GM19397 (cell line): ENCODE measurements around the gene OSGIN1.

Experiments
- ATAC-seq: cut with Tn5 transposase; IDR thresholded peaks from one replicate; pipeline ENCODE4 v1.9.1; 2021; ENCODE audit warnings: mild to moderate bottlenecking, moderate library complexity; ENCODE audit not compliant: unreplicated experiment

The OSGIN1 gene

GRCh38 chr16:83969771-83970429 is 16.9 kb downstream of the OSGIN1 start:
- no peak for ATAC-seq

DNA sequence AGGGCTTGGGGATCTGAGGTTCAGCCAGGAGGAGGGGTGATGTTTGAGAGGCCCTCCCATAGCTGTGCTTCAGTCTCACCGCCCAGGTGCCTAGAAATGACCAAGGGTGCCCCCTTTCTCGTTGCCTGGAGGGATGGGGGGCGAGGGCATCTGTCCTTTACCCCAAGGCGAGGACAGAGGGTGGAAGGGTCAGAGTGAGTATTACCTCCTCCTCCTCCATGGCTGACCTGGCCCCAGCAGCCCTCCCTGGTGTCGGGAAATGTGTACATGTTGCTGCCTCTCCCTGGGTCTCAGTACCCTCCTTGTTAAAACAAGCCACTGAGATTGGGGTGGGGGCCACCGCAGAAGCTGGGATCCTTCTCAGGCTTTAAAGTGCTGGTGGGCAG is 17.4 kb downstream of the OSGIN1 start:
- no peak for ATAC-seq

- no peak for ATAC-seq
Measured at GRCh38 chr16:83971165-83972130, 18.4 kb downstream of the OSGIN1 start.

DNA sequence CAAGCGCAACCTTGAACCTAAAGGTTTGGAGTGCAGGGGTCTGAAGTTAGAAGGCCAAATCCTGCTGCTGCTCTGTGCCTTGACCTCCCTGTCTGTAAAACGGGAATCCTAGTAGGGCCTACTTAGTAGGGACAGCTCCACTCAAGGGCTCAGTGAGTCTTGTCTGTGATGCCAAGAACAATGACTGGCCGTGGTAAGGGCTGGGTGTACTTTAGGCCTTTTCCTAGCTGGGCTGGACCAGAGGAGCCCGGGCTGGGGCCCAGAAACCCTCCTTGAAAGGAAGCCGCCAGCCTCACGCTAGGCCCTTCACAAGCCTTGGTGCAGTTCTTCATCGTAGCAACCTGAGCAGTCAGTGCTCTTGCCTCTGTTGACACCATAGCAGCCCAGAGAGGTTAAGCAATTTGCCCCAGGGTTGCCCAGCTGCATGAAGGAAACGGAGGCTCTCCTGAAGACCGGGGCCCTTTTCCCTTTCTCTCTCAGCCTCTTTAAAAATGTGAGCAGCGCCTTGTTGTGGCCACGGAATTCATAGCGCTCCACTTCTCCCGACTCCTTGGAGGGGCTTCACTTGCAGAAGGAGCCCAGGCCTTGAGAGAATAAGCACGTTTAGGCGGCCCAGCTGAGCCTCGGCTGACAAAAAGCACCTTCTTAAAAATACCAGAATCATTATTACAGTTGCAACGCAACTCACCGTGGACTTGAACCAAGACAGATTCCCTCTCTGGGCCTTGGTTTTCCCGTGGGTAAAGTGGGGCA is 19.4 kb downstream of the OSGIN1 start:
- no peak for ATAC-seq

DNA sequence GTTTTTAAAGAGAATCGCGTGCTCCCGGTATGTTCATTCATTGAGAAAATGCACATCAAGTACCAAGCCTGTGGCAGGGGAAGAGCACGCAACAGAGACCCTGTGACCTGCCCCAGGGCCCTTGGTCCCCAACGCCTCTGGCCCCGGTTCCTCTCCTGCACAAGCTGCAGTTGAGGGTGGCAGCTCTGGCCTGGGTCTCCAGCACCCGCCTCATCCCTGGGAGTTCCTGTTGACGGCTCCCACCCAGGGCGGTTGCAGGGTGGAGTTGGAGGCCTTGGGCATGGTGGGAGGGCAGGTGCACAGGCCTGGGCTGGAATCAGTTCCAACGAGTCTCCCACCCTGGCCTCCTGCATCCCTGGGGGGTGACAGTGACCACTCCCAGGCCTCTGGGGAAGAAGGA is 20.0 kb downstream of the OSGIN1 start:
- ATAC-seq, result no peak

- no peak for ATAC-seq
Measured at GRCh38 chr16:83973581-83974385, 20.7 kb downstream of the OSGIN1 start.

DNA sequence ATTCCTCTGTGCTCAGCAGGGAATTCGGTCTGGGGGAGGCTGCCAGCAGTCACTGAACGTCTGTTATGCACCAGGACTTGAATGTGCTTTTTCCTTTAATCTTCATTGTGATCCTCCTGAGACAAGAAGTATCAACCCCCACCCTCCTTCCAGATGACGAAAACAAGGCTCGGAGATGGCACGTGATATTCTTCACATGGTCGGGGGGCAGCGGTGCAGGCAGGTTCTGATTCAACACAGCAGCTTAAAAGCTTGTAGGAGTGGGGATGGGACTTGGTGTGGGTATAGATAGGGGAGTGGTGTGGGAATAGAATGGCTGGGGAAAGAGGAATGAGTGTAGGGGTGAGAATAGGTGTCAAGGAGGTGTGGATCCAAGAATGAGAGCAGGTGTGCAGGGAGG is 21.4 kb downstream of the OSGIN1 start:
- no peak for ATAC-seq

GRCh38 chr16:83975590-83976260 is 22.7 kb downstream of the OSGIN1 start:
- ATAC-seq, result no peak

DNA sequence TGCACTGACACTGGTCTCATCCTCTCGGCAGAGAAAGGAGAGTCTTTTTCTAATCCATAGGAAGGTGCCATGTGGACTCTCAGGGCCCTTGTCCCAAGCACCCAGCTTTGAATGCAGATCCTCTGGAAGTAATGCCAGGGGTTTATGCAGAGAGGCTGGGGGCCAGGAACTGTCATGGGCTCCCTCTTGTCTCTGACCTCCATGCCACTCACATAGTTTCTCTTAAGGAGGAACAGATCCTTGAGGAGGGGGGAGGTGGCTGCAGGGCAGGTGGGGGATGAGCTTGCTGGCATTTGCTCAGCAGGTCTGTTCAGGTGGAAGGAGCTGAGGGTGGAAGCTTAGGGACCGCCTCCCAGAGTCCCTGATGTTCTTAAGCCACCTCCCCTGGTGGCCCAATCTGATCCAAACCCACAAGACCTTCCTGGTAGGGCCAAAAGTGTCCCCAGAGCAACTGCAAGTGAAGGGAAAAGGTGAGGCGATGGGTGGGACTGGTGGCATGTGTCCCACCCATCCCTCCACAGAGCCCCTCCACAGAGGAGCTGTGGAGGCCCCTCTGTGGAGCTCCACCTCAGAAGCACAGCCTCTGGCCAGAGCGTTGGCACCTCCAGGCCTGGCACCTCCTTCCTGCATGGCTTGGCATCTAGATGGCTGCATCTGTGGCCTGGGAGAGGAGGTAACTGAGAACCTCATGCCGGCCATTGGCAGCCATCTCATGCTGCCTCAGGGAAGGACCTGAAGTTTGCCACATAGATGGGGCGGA is 24.2 kb downstream of the OSGIN1 start:
- ATAC-seq, result no peak

GRCh38 chr16:83978401-83978904 is 25.4 kb downstream of the OSGIN1 start:
- ATAC-seq, result no peak

DNA sequence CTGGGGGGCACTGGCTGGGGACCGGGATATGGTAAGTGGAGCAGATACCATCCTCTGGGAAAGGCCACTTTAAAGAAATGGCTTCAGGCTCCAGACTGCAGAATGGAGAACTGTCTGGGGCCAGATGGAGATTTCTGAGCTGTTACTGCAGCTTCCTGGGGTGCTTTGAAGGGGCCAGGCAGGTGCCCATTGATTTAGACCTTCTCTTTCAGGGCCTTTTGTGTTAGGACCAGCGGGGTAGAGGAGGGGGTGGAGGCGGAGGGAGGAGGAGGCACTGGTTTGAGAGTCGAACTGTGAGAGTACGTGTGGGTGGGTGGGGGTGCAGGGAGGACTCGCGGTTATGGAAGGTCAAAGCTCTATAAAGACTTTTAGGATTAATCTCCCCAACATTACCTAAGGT is 26.4 kb downstream of the OSGIN1 start:
- ATAC-seq, result no peak

GRCh38 chr16:83980794-83981193 is 27.8 kb downstream of the OSGIN1 start:
- no peak for ATAC-seq

DNA sequence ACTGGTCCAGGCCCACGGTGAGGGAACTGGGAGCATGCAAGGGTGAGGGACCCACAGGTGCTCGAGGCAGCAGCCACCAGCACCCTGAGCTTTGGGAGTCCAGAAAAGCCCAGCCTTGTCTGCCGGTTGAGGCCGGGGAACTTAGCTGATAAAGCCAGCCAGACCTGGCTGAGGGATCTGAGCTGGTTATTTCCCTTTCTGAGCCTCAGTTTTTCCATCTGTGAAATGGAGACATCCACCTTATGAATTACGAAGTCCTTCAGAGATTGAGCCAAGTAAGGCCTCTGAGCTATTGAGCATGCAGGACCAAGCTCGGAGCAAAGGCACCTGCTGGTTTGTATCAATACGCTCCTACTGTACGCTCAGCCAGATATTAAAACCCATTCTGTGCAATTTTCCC is 28.8 kb downstream of the OSGIN1 start:
- ATAC-seq, result no peak

DNA sequence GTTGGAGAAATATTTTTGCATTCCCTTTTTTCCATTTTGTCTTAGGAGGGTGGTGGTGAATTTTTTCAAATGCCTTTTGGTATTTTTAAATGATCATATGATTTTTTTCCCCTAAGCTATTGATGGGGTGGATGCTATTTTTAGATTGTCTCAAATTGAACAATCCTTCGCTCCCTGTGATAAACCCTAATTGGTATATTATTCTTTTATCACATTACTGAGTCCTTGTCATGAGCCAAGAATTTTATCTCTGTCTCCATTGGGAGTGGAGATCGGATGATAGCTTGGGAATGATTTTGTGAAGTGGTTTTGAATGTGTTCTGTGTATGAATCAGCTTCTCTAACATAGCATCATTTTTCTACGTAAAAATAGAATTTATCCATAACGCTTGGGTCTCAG is 30.5 kb downstream of the OSGIN1 start:
- ATAC-seq, result no peak

DNA sequence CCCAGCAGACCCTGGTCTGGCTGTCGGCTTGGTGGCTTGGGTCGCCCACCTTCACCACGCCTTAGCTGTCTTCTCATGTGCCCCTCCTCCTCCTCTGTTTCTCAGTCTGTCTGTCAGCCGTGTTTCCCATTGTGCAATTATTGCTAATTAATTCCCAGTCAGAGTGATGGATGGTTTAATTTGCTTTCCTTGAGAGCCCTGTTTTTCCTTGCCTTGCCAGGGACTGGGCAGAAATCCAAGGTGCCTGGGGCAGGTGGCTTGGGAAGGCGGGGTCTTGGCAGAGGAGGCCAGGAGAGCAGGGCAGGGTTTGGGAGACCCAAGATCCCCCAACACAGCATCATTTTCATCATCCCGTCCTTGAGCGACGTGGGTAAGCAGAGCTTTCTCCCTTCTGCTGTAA is 36.3 kb downstream of the OSGIN1 start:
- ATAC-seq, result no peak

- ATAC-seq, result no peak
Measured at GRCh38 chr16:83990492-83990891, 37.5 kb downstream of the OSGIN1 start.

GRCh38 chr16:83992624-83993023 is 39.6 kb downstream of the OSGIN1 start:
- no peak for ATAC-seq

DNA sequence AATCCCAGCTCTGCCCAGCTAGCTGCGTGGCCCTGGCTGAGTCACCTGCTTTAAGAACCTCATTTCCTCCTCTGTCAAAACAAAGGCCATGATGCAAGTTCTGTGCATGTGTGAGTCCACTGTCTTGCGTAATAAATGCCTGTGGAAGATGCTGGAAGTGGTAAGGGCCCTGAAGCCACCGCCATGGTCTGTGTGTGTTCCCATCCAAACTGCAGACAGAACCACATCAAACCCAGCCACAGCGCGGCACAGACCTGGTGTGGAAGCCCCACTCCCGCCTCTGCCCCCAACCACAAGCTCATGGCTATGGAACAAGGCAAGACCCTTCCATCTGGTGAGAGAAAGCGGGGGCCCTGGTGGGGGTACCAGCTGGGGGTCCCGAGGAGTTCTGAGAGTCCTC is 41.0 kb downstream of the OSGIN1 start:
- no peak for ATAC-seq

DNA sequence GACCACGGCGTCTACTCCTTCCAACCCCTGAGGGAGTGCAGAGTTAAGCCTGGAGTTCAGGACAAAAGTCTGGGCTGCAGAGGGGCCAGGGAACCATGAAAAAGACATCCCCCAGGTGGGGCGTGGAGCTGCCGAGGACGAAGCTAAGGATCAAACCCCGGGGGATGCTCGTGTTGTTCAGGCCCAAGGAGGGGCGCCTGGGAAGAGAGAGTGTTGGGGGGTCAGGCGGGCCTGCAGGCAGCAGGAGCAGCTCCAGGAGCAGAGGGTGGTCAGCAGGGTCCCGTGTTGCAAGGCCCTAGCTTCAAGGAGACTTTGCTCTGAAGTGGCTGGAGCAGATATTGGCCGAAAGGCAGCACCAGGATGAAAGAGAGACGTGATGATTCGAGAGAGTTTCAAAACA is 41.7 kb downstream of the OSGIN1 start:
- no peak for ATAC-seq
